ENCODE results near the gene RBBP8.
"Not testable (repeated sequence)": the region's sequence is repeated elsewhere in the genome, so short reads cannot be mapped to it uniquely, and the experiment has no call there.

Gene RBBP8

GRCh38 chr18:22933206-22933965 is at the start of gene RBBP8:
TSS of gene RBBP8 (plus strand) at chr18:22933328. CDS start at chr18:22936852, 3,524 bp downstream.
- in situ Hi-C loops (cut with MboI; ENCODE audit: low sequenced_read_pairs), result no loop called here

- in situ Hi-C loops (cut with MboI; ENCODE audit: low sequenced_read_pairs), result no loop called here
Measured at GRCh38 chr18:22883827-22884226, 49.3 kb upstream of the RBBP8 start.

- in situ Hi-C loops (cut with MboI; ENCODE audit: low sequenced_read_pairs), result not testable (repeated sequence)
Measured at GRCh38 chr18:22885694-22886093, 47.4 kb upstream of the RBBP8 start.

- in situ Hi-C loops (cut with MboI; ENCODE audit: low sequenced_read_pairs), result no loop called here
Measured at GRCh38 chr18:22899421-22899820, 33.7 kb upstream of the RBBP8 start.

GRCh38 chr18:22900558-22901238 is 32.4 kb upstream of the RBBP8 start:
- in situ Hi-C loops (cut with MboI; ENCODE audit: low sequenced_read_pairs), result no loop called here

- in situ Hi-C loops (cut with MboI; ENCODE audit: low sequenced_read_pairs), result no loop called here
Measured at GRCh38 chr18:22902093-22902492, 31.0 kb upstream of the RBBP8 start.

- in situ Hi-C loops (cut with MboI; ENCODE audit: low sequenced_read_pairs), result not testable (repeated sequence)
Measured at GRCh38 chr18:22903248-22903647, 29.9 kb upstream of the RBBP8 start.

- in situ Hi-C loops (cut with MboI; ENCODE audit: low sequenced_read_pairs), result no loop called here
Measured at GRCh38 chr18:22912149-22912548, 21.0 kb upstream of the RBBP8 start.

- in situ Hi-C loops (cut with MboI; ENCODE audit: low sequenced_read_pairs), result no loop called here
Measured at GRCh38 chr18:22912835-22913234, 20.3 kb upstream of the RBBP8 start.

- in situ Hi-C loops (cut with MboI; ENCODE audit: low sequenced_read_pairs), result no loop called here
Measured at GRCh38 chr18:22913861-22914260, 19.3 kb upstream of the RBBP8 start.

GRCh38 chr18:22914633-22915032 is 18.5 kb upstream of the RBBP8 start:
- in situ Hi-C loops (cut with MboI; ENCODE audit: low sequenced_read_pairs), result no loop called here

- in situ Hi-C loops (cut with MboI; ENCODE audit: low sequenced_read_pairs), result no loop called here
Measured at GRCh38 chr18:22915337-22915736, 17.8 kb upstream of the RBBP8 start.

GRCh38 chr18:22921772-22922171 is 11.4 kb upstream of the RBBP8 start:
- in situ Hi-C loops (cut with MboI; ENCODE audit: low sequenced_read_pairs), result no loop called here

GRCh38 chr18:22924589-22924988 is 8.5 kb upstream of the RBBP8 start:
- in situ Hi-C loops (cut with MboI; ENCODE audit: low sequenced_read_pairs), result no loop called here

- in situ Hi-C loops (cut with MboI; ENCODE audit: low sequenced_read_pairs), result no loop called here
Measured at GRCh38 chr18:22926454-22926853, 6.7 kb upstream of the RBBP8 start.

GRCh38 chr18:22928339-22928738 is 4.8 kb upstream of the RBBP8 start:
- in situ Hi-C loops (cut with MboI; ENCODE audit: low sequenced_read_pairs), result no loop called here

- in situ Hi-C loops (cut with MboI; ENCODE audit: low sequenced_read_pairs), result no loop called here
Measured at GRCh38 chr18:22930089-22930713, 2.9 kb upstream of the RBBP8 start.

GRCh38 chr18:22932885-22933205 is 283 bp upstream of the RBBP8 start:
- in situ Hi-C loops (cut with MboI; ENCODE audit: low sequenced_read_pairs), result no loop called here

GRCh38 chr18:22933966-22934423 is 867 bp downstream of the RBBP8 start:
- in situ Hi-C loops (cut with MboI; ENCODE audit: low sequenced_read_pairs), result no loop called here

GRCh38 chr18:22934789-22935188 is 1.7 kb downstream of the RBBP8 start:
- in situ Hi-C loops (cut with MboI; ENCODE audit: low sequenced_read_pairs), result no loop called here

- in situ Hi-C loops (cut with MboI; ENCODE audit: low sequenced_read_pairs), result no loop called here
Measured at GRCh38 chr18:22935431-22935830, 2.3 kb downstream of the RBBP8 start.

GRCh38 chr18:22936515-22936914 is 3.4 kb downstream of the RBBP8 start:
- in situ Hi-C loops (cut with MboI; ENCODE audit: low sequenced_read_pairs), result no loop called here

Data from HL-60/S4 (cell line).